Inflammatory macrophage treated with lipopolysaccharide for 4 hours (primary cell): ENCODE measurements around the gene HIVEP1.
A peak's percentile ranks its signal among the peaks of the same experiment; 100 is the strongest.

Experiments used
- DNase-seq: peaks from one replicate; pipeline ENCODE4 v3.0.0-alpha.2; 2020

HIVEP1 gene

DNA sequence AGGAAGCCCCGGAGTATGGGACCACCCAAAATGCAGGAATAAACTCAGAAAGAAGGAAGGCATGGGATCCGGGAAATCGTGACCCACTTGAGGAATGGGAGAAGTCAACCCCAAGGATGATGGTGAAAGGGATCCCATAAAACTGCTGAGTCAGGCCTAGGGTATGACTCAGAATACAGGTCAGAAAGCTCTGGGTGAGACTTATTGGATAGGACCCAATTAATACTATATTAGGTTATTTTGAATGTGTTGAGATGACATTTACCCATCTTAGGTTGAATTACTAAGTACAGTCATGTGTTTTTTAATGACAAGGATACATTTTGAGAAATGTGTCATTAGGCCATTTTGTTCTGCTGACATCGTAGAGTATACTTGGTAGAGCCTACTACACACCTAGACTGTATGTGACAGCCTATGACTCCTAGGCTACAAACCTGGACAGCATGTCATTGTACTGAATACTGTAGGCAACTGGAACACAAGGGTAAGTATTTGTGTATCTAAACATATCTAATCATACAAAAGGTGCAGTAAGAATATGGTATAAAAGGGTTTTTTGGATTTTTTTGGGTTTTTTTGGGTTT lies 17.1 kb upstream of the HIVEP1 start:
- DNase-seq, result no peak

- no peak for DNase-seq
These were observed 15.4 kb upstream of the HIVEP1 start for GRCh38 chr6:11996751-11997150.

DNA sequence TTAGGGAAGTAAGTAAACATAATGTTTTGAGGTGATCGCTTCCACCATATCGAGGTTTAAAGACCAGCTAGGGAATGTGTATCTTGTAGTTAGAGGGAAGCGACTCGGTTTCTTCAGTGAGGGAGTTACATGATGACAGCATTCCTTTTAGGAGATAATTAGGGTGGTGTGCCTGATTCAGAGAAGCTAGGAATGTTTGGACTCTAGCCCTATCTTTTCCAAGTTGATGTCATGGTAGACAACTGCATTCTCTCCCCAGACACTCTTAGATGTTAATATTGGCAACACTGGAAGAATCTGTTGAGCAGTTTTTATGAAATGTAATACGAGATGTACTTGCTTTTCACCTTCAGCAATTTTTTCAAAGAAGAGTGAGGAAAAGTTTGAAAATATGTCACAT lies 12.9 kb upstream of the HIVEP1 start:
- no peak for DNase-seq

DNA sequence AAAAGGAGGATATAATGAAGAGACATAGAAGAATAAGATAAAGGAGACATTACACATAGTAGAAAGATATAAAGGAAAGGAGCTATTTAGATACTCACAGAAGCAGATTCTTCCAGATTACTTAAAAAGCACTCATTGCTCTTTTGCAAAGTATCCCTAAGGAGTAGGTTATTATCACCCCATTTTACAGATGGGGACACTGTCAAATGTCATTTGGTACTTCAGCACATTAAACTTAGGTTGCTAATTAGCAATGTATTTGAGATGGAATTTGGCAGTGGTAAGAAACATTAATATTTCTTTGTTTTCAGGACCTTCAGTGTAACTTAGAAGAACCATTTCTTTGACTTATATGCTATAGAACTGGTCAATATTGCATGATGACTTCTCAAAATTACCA lies 11.9 kb upstream of the HIVEP1 start:
- DNase-seq, result no peak

- DNase-seq, result no peak
These were observed 11.0 kb upstream of the HIVEP1 start for GRCh38 chr6:12001004-12001705.

DNA sequence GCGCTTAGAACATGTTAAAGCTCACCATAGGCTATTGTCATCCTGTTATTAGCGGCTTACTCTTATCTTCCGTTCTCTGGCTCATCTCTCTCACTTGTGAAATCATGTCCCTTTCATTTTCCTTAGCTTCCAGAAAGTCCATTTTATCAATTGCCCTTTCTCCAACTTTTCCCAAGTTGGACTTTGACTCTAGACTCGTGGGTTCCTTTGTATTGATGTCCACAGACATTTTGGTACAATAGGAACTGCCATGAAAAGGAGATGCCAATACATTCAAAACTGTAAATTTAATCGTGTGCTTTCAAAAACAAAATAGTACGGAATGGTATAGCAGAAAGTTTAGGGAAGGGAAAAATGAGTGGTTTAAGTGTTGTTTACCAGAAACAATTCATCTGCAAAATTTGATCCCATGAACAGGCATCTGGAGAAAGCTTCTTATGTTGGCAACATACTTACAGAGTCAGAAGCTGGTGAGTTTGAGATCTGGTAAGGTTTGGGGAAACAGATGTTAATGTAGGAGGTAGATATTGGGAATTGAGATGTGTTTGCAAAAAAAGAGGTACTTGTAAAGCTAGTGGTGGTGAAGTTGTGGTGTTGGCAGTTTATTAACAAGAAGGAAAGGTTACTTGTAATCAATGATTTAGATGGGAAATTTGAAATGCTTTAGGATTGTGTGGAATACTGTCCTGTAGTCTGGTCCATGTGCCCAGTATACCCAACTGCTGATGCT lies 10.2 kb upstream of the HIVEP1 start:
- no peak for DNase-seq

- no peak for DNase-seq
These were observed 4.6 kb upstream of the HIVEP1 start for GRCh38 chr6:12007473-12007872.

DNA sequence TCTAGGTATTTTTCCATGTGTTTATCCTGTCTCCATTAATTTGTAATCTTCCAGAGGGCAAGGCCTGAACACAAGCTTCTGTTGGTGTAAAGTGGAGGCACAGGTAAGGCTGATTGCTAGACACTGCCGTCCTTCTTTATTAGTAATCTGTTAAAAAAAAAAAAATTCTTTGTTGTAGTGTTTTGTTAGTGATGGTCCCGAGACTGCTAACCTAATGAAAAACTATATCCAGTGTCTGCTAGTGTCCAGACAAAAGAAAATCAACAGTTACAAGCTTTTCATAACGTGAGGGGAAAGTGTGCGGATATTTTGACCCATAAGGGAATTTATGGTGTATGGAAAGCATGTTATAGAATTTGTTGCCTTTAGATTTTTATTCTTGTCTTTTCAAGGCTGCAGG lies 4.2 kb upstream of the HIVEP1 start:
- DNase-seq, result no peak

- peak; percentile 83 for DNase-seq
These were observed 3.5 kb upstream of the HIVEP1 start for GRCh38 chr6:12008366-12009179.

GRCh38 chr6:12009180-12009685 lies 2.9 kb upstream of the HIVEP1 start:
- DNase-seq, result no peak

DNA sequence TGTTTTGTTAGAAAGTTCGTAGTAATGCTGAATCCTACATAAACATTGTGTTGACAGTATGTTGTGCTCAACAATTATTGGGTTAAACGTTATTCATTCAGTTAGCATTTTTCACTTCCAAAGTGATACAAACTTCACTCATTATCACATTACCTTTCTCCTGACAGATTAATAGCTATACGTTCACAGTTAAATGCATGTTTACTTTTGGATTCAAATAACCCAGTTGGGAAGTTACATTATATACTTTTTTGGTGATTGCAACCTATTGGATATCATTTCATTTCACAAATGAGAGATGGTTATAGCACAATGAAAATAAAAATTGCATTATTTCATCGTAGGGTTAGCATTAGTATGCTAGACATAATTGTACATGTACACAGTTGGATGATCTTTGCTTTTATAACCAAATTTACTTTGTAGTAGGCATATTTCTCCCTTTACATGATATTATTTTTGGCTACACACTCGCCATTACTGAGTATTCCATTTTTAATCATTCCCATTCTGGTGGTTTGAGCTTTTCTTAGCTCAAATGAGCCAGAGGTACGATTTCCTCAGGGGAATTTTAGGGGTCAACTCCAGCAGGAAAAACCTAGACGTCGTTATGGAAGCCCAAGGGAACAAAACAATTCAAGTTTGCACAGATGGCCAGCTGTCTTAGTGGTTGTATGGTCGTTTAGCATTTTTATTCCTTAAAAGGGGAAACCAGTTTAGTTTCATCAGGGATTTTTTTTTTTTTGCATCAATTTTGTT lies 2.1 kb upstream of the HIVEP1 start:
- peak; percentile 3 for DNase-seq

- peak; percentile 69 for DNase-seq
These were observed 1.4 kb upstream of the HIVEP1 start for GRCh38 chr6:12010635-12011275.

GRCh38 chr6:12011276-12012037 lies 655 bp upstream of the HIVEP1 start:
- peak; percentile 99 for DNase-seq

DNA sequence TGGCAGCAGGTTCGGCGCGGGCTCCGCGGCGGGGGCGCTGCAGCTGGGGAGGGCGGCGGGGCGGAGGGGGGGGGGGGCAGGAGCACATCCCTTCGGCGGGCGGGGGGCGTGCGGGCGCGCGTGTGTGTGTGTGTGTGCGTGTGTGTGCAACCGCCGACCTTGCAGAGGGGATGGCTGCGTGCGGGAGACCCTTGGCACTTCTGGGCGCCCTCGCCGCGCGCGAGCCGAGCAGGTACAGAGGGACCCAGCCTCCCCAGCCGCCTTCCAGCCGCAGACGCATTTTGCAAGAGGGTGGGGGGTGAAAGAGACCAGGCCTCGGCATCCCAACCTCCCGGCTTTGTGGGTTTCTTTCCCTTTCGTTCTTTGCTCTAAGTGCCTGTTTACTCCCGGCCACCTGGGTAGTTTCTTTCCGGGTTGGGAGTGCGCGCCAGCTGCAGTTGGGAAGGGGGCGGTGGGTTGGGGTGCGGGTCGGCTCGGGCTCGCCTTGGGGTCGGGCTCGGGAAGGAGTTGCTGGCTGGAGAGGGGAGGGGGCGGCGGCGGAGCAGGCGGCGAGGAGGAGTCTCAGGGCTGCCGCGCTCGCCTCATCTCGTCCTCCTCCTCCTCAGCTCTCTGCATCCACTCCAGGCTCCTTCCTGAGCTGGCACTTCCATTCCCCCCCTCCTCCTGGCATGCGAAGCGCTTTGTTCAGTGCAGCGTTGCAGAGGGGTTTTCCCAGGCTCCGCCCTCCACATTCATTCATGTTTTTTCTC lies 620 bp downstream of the HIVEP1 start:
- DNase-seq, result peak; percentile 87

GRCh38 chr6:12013307-12013719 lies 1.2 kb downstream of the HIVEP1 start:
- DNase-seq, result no peak

GRCh38 chr6:12014027-12014872 lies 2.1 kb downstream of the HIVEP1 start:
- DNase-seq, result peak; percentile 7

GRCh38 chr6:12014873-12015149 lies 2.7 kb downstream of the HIVEP1 start:
- no peak for DNase-seq

DNA sequence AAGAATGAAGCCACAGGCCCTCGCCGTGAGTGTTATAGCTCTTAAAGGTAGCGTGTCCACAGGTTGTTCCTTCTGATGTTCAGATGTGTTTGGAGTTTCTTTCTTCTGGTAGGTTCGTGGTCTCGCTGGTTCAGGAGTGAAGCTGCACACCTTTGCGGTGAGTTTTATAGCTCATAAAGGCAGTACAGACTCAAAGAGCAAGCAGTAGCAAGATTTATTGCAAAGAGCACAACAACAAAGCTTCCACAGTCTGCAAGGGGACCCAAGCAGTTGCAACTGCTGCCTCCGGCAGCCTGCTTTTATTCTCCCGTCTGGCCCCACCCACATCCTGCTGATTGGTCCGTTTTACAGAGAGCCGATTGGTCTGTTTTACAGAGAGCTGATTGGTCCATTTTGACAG lies 5.2 kb downstream of the HIVEP1 start:
- DNase-seq, result no peak

DNA sequence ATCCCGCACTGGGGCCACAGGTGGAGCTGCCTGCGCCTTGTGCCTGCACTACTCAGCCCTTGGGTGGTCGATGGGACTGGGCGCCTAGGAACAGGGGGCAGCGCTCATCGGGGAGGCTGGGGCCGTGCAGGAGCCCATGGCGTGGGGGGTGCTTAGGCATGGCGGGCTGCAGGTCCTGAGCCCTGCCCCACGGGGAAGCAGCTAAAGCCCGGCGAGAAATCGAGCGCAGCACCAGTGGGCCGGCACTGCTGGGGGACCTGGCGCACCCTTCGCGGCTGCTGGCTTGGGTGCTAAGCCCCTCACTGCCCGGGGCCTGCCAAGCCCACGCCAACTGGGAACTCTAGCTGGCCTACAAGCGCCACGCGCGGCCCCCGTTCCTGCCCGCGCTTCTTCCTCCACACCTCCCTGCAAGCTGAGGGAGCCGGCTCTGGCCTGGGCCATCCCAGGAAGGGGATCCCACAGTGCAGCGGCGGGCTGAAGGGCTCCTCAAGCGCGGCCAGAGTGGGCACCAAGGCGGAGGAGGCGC lies 5.8 kb downstream of the HIVEP1 start:
- no peak for DNase-seq
